ENCODE measurements around the gene PHAF1. TPM values are rescaled to one million over a fixed set of nuclear protein-coding genes. Genes with fewer than 3 reads are reported as not detected.

The PHAF1 gene
- total RNA-seq, 1 donor from 2014 or later, result 29.1 TPM

- H3K36me3 ChIP-seq, result no peaks in the 10 kb centered on the region
- peak within 1 kb of the TSS; percentile 70 for H3K27ac ChIP-seq
- Mint-ChIP-seq H3K4me1 (peaks cover 9% of the 10 kb centered on the region), H3K27me3 (ENCODE audit: insufficient read depth, low read depth) (peaks cover 16% of the 10 kb centered on the region), H3K9me3 (no peaks in the 10 kb centered on the region), H3K4me3 (peak within 1 kb of the TSS; percentile 66), H3K36me3 (peaks cover 1% of the 10 kb centered on the region), H3K27ac (no peak within 1 kb of the TSS)
- peak within 1 kb of the TSS; percentile 97 for H2AFZ ChIP-seq (replicated peaks)
- H3K4me3 ChIP-seq, result peak within 1 kb of the TSS; percentile 70
- peaks cover 41% of the 10 kb centered on the region for H3K27me3 ChIP-seq
- H3K4me2 ChIP-seq, result peak within 1 kb of the TSS; percentile 96
- H3K9ac ChIP-seq, result no peak within 1 kb of the TSS
- H3K9me3 ChIP-seq (ENCODE audit: low read depth), result no peaks in the 10 kb centered on the region
- H4K20me1 ChIP-seq (ENCODE audit: low read depth), result peaks cover 41% of the 10 kb centered on the region
- TF ChIP-seq CTCF (IDR thresholded peaks at IDR 0.05) (no peak), EZH2phosphoT487 (IDR thresholded peaks at IDR 0.05) (no peak), EZH2 (IDR thresholded peaks at IDR 0.05) (no peak)
- H3K4me1 ChIP-seq, result peaks cover 12% of the 10 kb centered on the region
- H3F3A ChIP-seq (ENCODE audit: low read depth), result peaks cover 15% of the 10 kb centered on the region
- H3K79me2 ChIP-seq (ENCODE audit: low read depth), result peaks cover 11% of the 10 kb centered on the region
- peak; percentile 99 for DNase-seq (ENCODE audit: low spot score)
These were observed 74.1 kb downstream of the PHAF1 start, which contains the start of gene MATCAP1 for GRCh38 chr16:67183627-67184452. TSS of gene MATCAP1 (minus strand) at chr16:67183963. CDS start at chr16:67180610, 3,353 bp downstream.

GRCh38 chr16:67184453-67184994 lies 74.8 kb downstream of the PHAF1 start:
- TF ChIP-seq CTCF (IDR thresholded peaks at IDR 0.05), result no peak
- peak; percentile 78 for TF ChIP-seq EZH2 (IDR thresholded peaks at IDR 0.05)
- TF ChIP-seq EZH2phosphoT487 (IDR thresholded peaks at IDR 0.05), result peak; percentile 49
- peak; percentile 56 for DNase-seq (ENCODE audit: low spot score)
- Histone ChIP-seq H3K4me1 (peaks cover 12% of the 10 kb centered on the region), H3F3A (ENCODE audit: low read depth) (peaks cover 15% of the 10 kb centered on the region), H3K36me3 (no peaks in the 10 kb centered on the region), H3K9me3 (ENCODE audit: low read depth) (no peaks in the 10 kb centered on the region), H3K27ac (no peak overlapping the region), H3K79me2 (ENCODE audit: low read depth) (peaks cover 11% of the 10 kb centered on the region), H3K27me3 (peaks cover 34% of the 10 kb centered on the region), H3K9ac (no peak overlapping the region), H2AFZ (replicated peaks) (peak overlapping the region; percentile 97), H4K20me1 (ENCODE audit: low read depth) (peaks cover 35% of the 10 kb centered on the region), H3K4me3 (peak overlapping the region; percentile 70), H3K4me2 (peak overlapping the region; percentile 96)
- H3K27me3 Mint-ChIP-seq (ENCODE audit: insufficient read depth, low read depth), result peaks cover 14% of the 10 kb centered on the region
- H3K4me1 Mint-ChIP-seq, result peaks cover 9% of the 10 kb centered on the region
- no peak overlapping the region for H3K27ac Mint-ChIP-seq
- no peaks in the 10 kb centered on the region for H3K36me3 Mint-ChIP-seq
- H3K9me3 Mint-ChIP-seq, result no peaks in the 10 kb centered on the region
- peak overlapping the region; percentile 66 for H3K4me3 Mint-ChIP-seq

GRCh38 chr16:67184995-67185650 lies 75.4 kb downstream of the PHAF1 start:
- Histone ChIP-seq H3K79me2 (ENCODE audit: low read depth) (peaks cover 11% of the 10 kb centered on the region), H3K27ac (no peak overlapping the region), H3K36me3 (no peaks in the 10 kb centered on the region), H3K9me3 (ENCODE audit: low read depth) (no peaks in the 10 kb centered on the region), H4K20me1 (ENCODE audit: low read depth) (peaks cover 29% of the 10 kb centered on the region), H2AFZ (replicated peaks) (no peak overlapping the region), H3K4me3 (no peak overlapping the region), H3K27me3 (peaks cover 33% of the 10 kb centered on the region), H3K4me2 (peak overlapping the region; percentile 96), H3K9ac (no peak overlapping the region), H3F3A (ENCODE audit: low read depth) (peaks cover 15% of the 10 kb centered on the region), H3K4me1 (peaks cover 12% of the 10 kb centered on the region)
- H3K9me3 Mint-ChIP-seq, result no peaks in the 10 kb centered on the region
- H3K27me3 Mint-ChIP-seq (ENCODE audit: insufficient read depth, low read depth), result peaks cover 14% of the 10 kb centered on the region
- H3K4me3 Mint-ChIP-seq, result peak overlapping the region; percentile 92
- H3K27ac Mint-ChIP-seq, result peak overlapping the region; percentile 88
- H3K36me3 Mint-ChIP-seq, result no peaks in the 10 kb centered on the region
- no peak for TF ChIP-seq EZH2phosphoT487 (IDR thresholded peaks at IDR 0.05)
- peak; percentile 83 for TF ChIP-seq CTCF (IDR thresholded peaks at IDR 0.05)
- TF ChIP-seq EZH2 (IDR thresholded peaks at IDR 0.05), result peak; percentile 59
- peak; percentile 94 for DNase-seq (ENCODE audit: low spot score)
- H3K4me1 Mint-ChIP-seq, result peaks cover 9% of the 10 kb centered on the region
